Measurements from ENCODE around the gene F7. TPM values are rescaled to one million over a fixed set of nuclear protein-coding genes. Genes with fewer than 3 reads are reported as not detected.

F7 gene
- polyA plus RNA-seq, 1 experiment = 0.06 TPM

DNA sequence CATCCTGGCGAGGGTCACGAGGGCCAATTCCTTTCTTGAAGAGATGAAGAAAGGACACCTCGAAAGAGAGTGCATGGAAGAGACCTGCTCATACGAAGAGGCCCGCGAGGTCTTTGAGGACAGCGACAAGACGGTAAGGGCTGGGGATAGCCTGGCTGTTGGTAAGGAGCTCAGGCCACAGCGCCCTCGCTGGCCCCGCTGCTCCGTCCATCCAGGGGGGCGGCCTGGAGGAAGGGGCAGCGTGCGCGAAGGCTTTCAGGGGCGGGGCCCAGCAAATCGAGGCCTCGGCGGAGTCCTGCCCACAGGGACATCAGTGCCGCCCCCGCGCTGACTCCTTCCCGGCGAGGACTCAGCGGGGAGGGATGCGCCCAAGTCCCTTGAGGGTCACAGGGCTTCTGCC lies 23.9 kb downstream of the F7 start:
- ChIA-PET CTCF (no interaction called here), POLR2A (no interaction called here)
- Histone ChIP-seq H3K4me3 (ENCODE audit: low read depth, low read length) (no peak overlapping the region), H3K27me3 (ENCODE audit: control insufficient read depth, insufficient read depth, low read length) (peaks cover 10% of the 10 kb centered on the region), H3K27ac (ENCODE audit: low read depth, low read length) (no peak overlapping the region), H3K9me3 (ENCODE audit: control insufficient read depth, insufficient read depth, low read length) (peaks cover 13% of the 10 kb centered on the region; the same call in 1 of the 2 replicates)
- TF ChIP-seq, protein P1, sequence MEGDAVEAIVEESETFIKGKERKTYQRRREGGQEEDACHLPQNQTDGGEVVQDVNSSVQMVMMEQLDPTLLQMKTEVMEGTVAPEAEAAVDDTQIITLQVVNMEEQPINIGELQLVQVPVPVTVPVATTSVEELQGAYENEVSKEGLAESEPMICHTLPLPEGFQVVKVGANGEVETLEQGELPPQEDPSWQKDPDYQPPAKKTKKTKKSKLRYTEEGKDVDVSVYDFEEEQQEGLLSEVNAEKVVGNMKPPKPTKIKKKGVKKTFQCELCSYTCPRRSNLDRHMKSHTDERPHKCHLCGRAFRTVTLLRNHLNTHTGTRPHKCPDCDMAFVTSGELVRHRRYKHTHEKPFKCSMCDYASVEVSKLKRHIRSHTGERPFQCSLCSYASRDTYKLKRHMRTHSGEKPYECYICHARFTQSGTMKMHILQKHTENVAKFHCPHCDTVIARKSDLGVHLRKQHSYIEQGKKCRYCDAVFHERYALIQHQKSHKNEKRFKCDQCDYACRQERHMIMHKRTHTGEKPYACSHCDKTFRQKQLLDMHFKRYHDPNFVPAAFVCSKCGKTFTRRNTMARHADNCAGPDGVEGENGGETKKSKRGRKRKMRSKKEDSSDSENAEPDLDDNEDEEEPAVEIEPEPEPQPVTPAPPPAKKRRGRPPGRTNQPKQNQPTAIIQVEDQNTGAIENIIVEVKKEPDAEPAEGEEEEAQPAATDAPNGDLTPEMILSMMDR (IDR thresholded peaks at IDR 0.05; ENCODE audit: low read depth, low read length) = no peak
- no peak for DNase-seq (ENCODE audit: low read depth, low spot score)

DNA sequence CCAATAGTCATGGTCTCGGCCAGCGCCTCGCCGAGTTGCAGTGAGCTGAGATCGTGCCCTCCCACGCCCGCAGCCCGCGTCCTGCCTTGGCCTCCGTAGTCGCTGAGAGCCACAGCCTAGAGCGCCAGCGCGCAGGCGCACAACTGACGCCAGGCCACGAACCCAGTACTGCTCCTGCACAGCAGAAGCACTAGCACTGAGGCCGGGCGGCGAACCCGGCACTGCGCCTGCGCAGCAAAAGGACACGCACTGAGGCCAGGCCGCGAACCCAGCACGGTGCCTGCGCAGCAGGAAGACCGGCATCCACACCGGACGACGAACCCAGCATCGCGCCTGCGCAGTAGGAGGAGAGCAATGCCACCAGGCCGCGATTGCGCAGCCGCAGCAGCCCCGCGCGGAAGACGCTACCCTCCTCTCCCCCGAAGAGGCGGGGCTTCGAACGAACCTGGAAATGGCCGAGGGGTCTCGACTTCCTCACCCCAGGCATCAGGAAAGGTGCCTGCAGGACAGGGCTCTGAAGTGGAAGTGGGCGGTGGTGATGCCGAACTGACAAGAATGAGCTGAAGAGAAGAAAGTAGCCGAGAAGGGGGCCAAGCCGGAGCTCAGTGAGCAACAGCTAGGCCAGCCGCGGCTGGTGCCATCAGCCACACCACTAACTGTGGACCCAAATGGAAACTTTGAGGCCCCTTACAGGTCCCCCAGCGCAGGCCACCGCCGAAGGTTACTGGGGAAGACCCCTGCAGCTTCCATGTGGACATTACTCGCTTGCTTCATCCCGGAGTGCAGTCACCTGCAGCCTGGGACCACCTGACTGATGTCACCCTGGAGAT lies 24.5 kb downstream of the F7 start:
- POLR2A ChIA-PET = no interaction called here
- Histone ChIP-seq H3K9me3 (ENCODE audit: control insufficient read depth, insufficient read depth, low read length) (peaks cover 13% of the 10 kb centered on the region; the same call in 1 of the 2 replicates), H3K27me3 (ENCODE audit: control insufficient read depth, insufficient read depth, low read length) (peaks cover 10% of the 10 kb centered on the region), H3K27ac (ENCODE audit: low read depth, low read length) (no peak overlapping the region), H3K4me3 (ENCODE audit: low read depth, low read length) (no peak overlapping the region)
- DNase-seq (ENCODE audit: low read depth, low spot score) = no peak
- TF ChIP-seq, protein P1 (IDR thresholded peaks at IDR 0.05; ENCODE audit: low read depth, low read length) = no peak
- CTCF ChIA-PET = no interaction called here

DNA sequence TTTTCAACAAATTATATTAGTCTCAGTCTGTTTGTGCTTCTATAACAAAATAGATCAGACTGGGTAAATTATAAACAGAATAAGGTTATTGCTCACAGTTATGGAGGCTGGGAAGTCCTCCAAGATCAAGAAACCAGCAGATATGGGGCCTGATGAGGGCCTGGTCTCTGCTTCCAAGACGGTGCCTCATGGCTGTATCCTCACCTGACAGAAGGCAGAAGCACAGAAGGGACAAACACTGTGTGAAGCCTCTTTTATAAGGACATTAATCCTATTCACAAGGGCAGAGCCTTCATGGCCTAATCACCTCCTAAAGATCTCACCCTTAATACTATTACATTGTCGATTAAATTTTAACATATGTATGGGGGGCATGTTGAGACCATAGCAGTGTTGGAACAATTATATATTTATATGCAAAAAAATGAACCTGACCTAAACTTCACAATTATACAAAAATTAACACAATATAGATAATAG lies 29.7 kb downstream of the F7 start:
- TF ChIP-seq, protein P1 (IDR thresholded peaks at IDR 0.05; ENCODE audit: low read depth, low read length) = no peak
- peaks cover 1% of the 10 kb centered on the region; the same call in 1 of the 2 replicates for H3K9me3 ChIP-seq (ENCODE audit: control insufficient read depth, insufficient read depth, low read length)
- ChIA-PET CTCF (no interaction called here), POLR2A (no interaction called here)
- no peak for DNase-seq (ENCODE audit: low read depth, low spot score)
- H3K4me3 ChIP-seq (ENCODE audit: low read depth, low read length) = no peak overlapping the region
- H3K27ac ChIP-seq (ENCODE audit: low read depth, low read length) = no peak overlapping the region
- peaks cover 4% of the 10 kb centered on the region for H3K27me3 ChIP-seq (ENCODE audit: control insufficient read depth, insufficient read depth, low read length)

DNA sequence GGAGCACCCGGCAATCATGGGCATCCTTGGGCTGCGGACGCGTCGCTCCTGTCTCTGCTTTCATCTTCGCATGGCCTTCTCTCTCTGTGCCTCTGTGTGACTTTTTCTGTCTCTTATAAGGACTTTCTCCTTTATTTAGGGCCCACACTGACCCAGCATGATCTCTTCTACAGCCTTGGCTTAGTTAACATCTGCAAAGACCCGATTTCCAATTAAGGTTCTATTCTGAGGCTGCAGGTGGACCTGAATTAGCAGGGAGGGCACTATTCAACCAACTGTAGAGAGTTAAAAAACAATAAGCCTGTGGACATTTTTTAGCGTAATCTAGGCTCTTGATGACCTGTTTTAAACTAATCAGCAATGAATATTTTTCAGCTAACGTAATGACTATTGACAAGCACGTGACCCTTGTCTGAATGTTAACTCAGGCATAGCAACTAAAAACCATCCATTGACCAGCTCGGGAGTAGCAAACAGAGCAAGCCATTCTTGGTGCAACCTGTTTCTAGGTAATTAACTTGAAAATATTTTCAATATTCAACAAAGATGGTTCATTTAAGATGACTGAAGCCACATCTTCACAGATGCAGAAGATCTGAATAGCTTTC lies 32.2 kb downstream of the F7 start:
- Histone ChIP-seq H3K27me3 (ENCODE audit: control insufficient read depth, insufficient read depth, low read length) (peaks cover 2% of the 10 kb centered on the region), H3K9me3 (ENCODE audit: control insufficient read depth, insufficient read depth, low read length) (no peaks in the 10 kb centered on the region; the same call in 1 of the 2 replicates), H3K4me3 (ENCODE audit: low read depth, low read length) (no peak overlapping the region), H3K27ac (ENCODE audit: low read depth, low read length) (no peak overlapping the region)
- POLR2A ChIA-PET = no interaction called here
- DNase-seq (ENCODE audit: low read depth, low spot score) = no peak
- TF ChIP-seq, protein P1 (IDR thresholded peaks at IDR 0.05; ENCODE audit: low read depth, low read length) = no peak
- CTCF ChIA-PET = no interaction called here
